T follicular helper cell (primary cell): ENCODE measurements around the gene SPAG16.

Experiments
- DNase-seq: peaks from one replicate; pipeline ENCODE4 v3.0.0-alpha.2; 2020; ENCODE audit warnings: low read depth

The SPAG16 gene

GRCh38 chr2:214180071-214180470 lies 895.8 kb downstream of the SPAG16 start:
- no peak for DNase-seq

DNA sequence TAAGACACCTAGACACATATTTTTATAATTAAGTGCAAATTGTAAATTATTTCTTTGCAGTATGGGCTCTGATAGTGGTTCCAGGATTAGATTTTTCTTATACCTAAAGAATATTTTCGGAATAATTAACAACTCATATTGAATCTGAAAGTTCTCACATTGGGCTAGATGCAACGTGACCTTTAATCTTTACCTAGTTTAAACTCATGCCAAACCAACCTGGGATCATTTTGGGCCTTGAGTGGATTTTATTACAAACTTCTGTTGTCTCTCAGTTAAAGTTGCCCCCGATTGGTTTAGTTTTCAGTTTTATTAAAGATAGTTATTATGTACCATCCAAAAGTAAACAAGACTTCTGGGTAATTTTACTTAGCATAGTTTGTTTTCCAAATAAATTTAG lies 896.4 kb downstream of the SPAG16 start:
- DNase-seq: no peak

GRCh38 chr2:214184461-214184860 lies 900.2 kb downstream of the SPAG16 start:
- DNase-seq: no peak

DNA sequence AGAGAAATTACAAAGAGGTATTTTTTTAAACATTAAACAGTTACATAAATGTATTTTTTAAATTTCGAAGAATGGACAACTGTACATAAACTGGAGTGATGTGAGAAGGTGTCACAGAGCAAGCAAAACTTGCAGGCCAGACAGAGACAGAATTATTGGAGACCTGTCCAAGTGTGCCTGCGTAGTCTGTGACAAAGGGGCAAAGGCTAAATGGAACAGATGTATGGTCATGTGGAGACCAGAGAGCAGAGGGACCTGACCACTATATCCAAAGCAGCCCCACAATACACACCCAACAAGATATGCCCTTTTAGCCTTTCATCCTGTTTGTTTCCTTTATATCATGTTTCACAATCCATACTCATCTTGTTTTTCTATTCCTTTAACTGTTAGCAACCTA lies 901.3 kb downstream of the SPAG16 start:
- DNase-seq: no peak

DNA sequence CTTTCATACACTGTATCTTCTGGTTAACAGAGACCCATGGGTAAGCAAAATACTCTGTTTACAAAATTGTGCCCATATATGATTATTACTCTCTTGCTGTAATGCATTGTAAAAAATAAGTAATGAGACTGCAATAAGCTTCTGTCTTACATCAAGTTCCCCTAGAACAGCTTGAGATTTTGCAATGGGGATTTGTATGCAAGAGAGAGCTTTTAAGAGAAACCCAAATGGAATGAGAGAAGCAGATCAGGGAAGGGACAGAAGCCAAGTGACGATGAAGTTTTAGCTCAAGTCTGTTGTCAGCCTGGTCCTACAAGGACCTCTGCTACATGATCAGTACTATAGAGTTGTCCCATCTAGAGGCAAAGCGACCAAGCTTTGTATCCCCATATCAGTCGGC lies 908.4 kb downstream of the SPAG16 start:
- no peak for DNase-seq

DNA sequence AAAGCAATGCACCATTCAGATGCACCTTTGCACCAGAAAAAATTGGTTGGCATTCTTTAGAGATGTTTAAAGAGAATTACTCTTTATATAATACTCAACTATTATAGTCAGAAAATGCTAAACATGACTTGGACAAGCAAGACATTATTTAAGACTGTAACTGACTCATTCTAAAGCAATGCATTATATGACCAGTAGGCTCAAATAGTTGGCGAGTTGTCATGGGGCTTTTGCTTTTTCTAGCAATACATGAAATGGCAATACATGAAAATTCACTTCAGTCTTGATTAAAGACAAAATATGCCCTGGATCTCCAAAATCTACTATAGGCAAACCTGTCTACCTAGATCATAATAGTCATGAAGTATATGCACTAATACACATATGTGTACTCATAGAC lies 909.7 kb downstream of the SPAG16 start:
- no peak for DNase-seq

GRCh38 chr2:214196260-214196659 lies 912.0 kb downstream of the SPAG16 start:
- no peak for DNase-seq

- DNase-seq: no peak
Measured at GRCh38 chr2:214201892-214202291, 917.6 kb downstream of the SPAG16 start.

GRCh38 chr2:214203214-214203613 lies 919.0 kb downstream of the SPAG16 start:
- DNase-seq: no peak

DNA sequence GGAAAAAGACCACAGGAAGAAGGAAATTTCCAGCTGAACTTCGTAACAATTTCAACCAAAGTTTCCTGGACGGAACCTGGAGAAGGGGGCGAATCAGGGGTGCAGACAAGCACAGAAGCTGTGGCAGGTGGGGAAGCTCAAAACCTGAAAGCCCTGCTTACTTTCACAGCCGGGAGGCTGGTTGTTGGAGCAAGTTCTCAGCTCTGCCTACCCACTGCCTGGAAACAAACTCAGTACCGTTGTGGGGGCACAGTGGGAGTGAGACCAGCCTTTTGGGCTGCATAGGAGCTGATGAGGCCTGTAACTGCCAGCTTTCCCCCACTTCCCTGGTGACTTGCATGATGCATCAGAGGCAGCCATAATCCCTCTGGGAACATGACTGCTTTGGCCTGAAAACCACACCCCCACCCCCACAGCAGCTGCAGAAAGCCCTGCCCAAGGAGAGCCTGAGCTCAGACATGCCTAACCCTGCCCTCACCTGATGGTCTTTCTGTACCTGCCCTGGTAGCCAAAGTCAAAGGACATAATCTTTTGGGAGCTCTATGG lies 919.6 kb downstream of the SPAG16 start:
- DNase-seq: no peak

GRCh38 chr2:214215107-214215506 lies 930.8 kb downstream of the SPAG16 start:
- DNase-seq: no peak

DNA sequence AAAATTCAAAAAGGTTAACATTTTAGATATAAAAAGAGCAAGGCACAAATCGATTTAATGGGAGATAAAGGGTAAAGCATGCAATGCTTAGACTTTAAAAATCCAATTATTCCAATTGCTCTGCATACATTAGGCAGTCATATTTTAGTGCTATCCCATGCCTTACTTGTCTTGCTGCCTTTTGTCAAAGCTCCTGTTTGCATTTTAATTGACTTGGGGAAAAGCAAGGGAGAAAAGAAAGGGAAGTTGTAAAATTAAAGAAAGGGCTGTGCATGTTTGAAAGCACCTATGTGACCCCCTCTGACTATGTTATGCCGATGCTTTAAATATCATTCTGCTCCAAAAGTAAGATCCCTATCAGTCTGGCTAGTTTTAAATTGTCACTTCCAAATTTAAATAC lies 932.9 kb downstream of the SPAG16 start:
- no peak for DNase-seq

GRCh38 chr2:214217599-214217998 lies 933.3 kb downstream of the SPAG16 start:
- no peak for DNase-seq

DNA sequence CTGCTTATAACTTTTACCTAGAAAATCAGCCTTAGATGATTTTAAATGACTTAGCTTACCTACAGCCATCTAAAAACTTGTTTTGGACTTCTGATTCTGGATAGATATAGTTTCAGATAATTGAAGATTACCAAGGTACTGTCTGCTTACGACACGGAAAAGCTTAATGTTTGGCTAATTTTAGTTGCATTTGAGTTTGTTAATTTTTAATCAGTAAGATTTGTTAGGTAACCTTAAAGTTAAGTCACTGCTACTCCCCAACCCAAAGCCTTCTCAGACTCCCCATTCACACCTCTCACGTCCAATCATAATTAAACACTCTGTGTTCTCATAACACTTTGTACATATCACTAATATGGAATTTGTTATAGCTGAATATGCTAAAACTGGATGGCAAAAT lies 936.0 kb downstream of the SPAG16 start:
- DNase-seq: no peak

- no peak for DNase-seq
Measured at GRCh38 chr2:214226061-214226460, 941.8 kb downstream of the SPAG16 start.

GRCh38 chr2:214232271-214232670 lies 948.0 kb downstream of the SPAG16 start:
- DNase-seq: no peak

- DNase-seq: no peak
Measured at GRCh38 chr2:214233164-214233563, 948.9 kb downstream of the SPAG16 start.

- no peak for DNase-seq
Measured at GRCh38 chr2:214242797-214243196, 958.5 kb downstream of the SPAG16 start.

DNA sequence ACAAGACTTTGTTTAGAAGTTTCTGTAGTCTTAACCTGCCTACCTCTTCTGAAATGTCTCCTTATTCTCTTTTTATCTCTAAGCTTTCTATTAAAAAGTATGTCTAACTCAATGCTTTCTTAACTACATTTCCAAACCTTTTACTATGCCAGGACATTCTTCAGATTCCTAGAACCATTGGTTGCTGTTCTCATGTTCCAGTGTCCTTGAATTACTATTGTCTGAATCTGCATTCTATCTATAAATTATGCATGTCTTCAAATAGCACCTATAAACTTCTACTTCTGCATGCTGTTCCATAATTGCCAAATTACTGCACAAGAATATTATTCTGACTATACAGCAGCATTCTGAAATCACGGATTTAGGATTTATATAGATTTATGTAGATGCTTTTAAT lies 960.6 kb downstream of the SPAG16 start:
- no peak for DNase-seq

DNA sequence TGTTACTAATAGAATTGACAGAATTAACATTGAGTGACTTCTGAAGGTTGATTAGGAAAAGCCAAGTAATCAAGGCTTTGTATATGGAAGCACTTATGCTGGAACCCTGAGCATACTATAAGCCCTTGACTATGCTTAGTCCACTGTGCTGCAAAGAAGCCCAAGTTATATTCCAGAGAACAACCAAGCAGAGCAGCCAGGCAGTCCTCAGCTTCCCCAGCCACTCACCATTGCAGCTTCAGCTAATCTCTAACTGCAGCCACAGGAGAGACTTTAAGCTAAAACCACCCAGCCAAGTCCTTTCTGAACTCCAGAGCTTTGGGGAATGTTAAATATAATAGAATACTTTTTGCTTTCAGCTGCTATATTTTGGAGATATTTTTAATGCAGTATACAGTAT lies 962.2 kb downstream of the SPAG16 start:
- DNase-seq: no peak

- DNase-seq: no peak
Measured at GRCh38 chr2:214247531-214247930, 963.3 kb downstream of the SPAG16 start.

- DNase-seq: no peak
Measured at GRCh38 chr2:214255046-214255445, 970.8 kb downstream of the SPAG16 start.

- DNase-seq: no peak
Measured at GRCh38 chr2:214261683-214262082, 977.4 kb downstream of the SPAG16 start.

DNA sequence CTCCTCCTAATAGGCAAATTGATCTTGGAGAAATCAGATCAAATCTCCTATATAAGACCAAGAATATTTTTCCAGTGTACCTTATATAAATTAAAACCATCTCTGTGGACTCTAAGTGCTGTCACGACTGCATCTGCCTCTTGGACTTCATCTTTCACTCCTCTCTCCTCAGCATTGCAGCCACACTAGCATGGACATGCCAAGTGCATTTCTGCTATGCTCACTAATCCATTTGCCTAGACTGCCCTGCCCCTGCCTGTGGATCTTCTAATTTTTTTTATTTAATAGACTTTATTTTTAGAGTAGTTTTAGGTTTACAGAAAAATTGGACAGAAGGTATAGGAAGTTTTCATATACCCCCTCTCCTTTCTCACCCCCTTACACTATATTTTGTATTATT lies 979.9 kb downstream of the SPAG16 start:
- no peak for DNase-seq

DNA sequence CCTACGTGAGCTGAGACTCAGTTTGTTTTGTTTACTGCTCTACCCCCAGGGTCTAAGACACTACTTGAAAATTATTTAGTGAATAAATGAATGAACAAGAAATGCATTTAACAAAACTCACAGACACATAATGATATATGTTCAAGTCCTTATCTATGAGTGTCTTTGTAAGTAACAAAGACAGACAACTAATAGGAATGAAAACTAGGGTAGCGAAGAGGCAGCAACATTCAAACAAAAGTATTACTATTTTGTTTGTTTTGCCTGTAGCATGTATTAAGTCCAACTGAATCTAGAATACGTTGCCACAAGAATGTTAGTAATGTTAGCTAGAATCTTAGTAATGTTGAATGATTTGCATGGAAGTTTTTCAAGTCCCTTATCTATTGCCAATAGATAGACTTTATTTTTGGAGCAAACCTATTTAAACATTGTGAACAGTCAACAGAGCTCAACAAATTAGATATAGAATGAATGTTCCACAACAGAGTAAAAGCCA lies 981.8 kb downstream of the SPAG16 start:
- DNase-seq: no peak
